Measurements from ENCODE around the gene TTC38. TPM values are rescaled to one million over a fixed set of nuclear protein-coding genes. Genes with fewer than 3 reads are reported as not detected.

TTC38 gene
- total and polyA plus RNA-seq, 5 donors from 2014 or later, result 5.1 to 10.9 (median 5.7) TPM

GRCh38 chr22:46280063-46280817 lies 12.4 kb downstream of the TTC38 start:
- Mint-ChIP-seq H3K4me1 (peaks cover 0 to 2% (median 0%) of the 10 kb centered on the region in 4 donors), H3K27me3 (no peaks in the 10 kb centered on the region), H3K4me3 (no peak overlapping the region), H3K36me3 (peaks cover 39% of the 10 kb centered on the region), H3K9me3 (peaks cover 0 to 3% (median 0%) of the 10 kb centered on the region in 7 donors), H3K27ac (no peak overlapping the region)
- no peaks in the 10 kb centered on the region for H3K27me3 ChIP-seq (ENCODE audit: control insufficient read depth, insufficient read depth, low read length)
- H3K4me3 ChIP-seq (ENCODE audit: low read depth, low read length), result no peak overlapping the region
- no peak overlapping the region for H3K27ac ChIP-seq (ENCODE audit: insufficient read depth, low read length, poor library complexity, severe bottlenecking)
- no peaks in the 10 kb centered on the region for H3K9me3 ChIP-seq (ENCODE audit: control insufficient read depth in 2 of 2, low read length in 2 of 2)
- H3K4me1 ChIP-seq (ENCODE audit: control insufficient read depth, insufficient read depth, low read length, poor library complexity, severe bottlenecking), result no peaks in the 10 kb centered on the region
- H3K36me3 ChIP-seq (ENCODE audit: control insufficient read depth, insufficient read depth, low read length), result peaks cover 24% of the 10 kb centered on the region
- ATAC-seq (ENCODE audit: low read depth in 2 of 2), result no peak
- DNase-seq, result no peak

- Histone ChIP-seq H3K9me3 (ENCODE audit: control insufficient read depth in 2 of 2, low read length in 2 of 2) (no peaks in the 10 kb centered on the region), H3K27ac (ENCODE audit: insufficient read depth, low read length, poor library complexity, severe bottlenecking) (no peak overlapping the region), H3K36me3 (ENCODE audit: control insufficient read depth, insufficient read depth, low read length) (peaks cover 22% of the 10 kb centered on the region), H3K4me3 (ENCODE audit: low read depth, low read length) (no peak overlapping the region), H3K4me1 (ENCODE audit: control insufficient read depth, insufficient read depth, low read length, poor library complexity, severe bottlenecking) (no peaks in the 10 kb centered on the region), H3K27me3 (ENCODE audit: control insufficient read depth, insufficient read depth, low read length) (no peaks in the 10 kb centered on the region)
- Mint-ChIP-seq H3K4me1 (peaks cover 0 to 2% (median 0%) of the 10 kb centered on the region in 4 donors), H3K9me3 (no peaks in the 10 kb centered on the region), H3K36me3 (peaks cover 30% of the 10 kb centered on the region), H3K27me3 (no peaks in the 10 kb centered on the region), H3K27ac (no peak overlapping the region), H3K4me3 (no peak overlapping the region)
- DNase-seq, result peak in 1 of 3 donors; percentile 18
- no peak for ATAC-seq (ENCODE audit: low read depth in 2 of 2)
Observed at GRCh38 chr22:46280999-46281623, 13.3 kb downstream of the TTC38 start.

DNA sequence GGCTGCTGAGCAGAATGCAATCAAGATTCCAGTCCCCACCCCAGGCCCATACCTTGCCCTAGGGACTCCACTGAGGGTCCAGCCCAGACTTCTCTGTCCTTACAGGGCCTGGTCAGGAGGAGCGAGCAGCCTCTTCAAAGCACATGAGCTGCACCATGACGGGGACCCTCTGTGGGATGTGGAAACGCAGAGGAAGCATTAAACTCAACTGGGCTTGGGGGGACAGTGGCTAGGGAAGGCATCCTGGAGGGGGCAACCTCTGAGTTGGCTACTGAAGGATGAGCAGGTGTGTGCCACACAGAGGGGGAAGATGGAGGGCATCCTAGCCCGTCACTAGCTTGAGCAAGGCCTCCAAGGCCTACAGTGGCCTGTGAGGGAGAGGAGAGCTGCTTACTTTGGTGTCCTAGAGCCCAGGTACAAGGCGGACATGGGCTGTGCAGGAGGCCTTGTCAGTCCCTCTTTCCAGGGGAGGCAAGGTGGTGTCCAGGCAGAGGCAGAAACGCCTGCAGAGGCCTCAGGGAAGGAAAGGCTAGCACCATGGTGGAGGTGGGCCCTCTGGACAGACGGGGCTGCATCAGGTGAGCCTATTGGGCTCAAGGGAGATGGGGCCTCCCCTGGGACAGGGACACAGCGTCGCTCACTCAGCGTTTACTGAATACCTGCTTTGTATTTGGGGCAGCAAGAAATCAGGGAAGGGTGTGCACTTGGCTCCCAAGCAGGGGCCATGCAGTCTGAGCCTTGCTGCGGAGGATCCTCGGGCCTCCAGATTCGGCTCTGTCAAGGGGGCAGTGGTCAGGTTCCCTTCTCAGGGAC lies 14.3 kb downstream of the TTC38 start:
- no peaks in the 10 kb centered on the region for H3K9me3 ChIP-seq (ENCODE audit: control insufficient read depth in 2 of 2, low read length in 2 of 2)
- Mint-ChIP-seq H3K27ac (no peak overlapping the region), H3K36me3 (peaks cover 28% of the 10 kb centered on the region), H3K4me1 (peaks cover 0 to under 1% (median 0%) of the 10 kb centered on the region in 4 donors), H3K4me3 (no peak overlapping the region), H3K9me3 (no peaks in the 10 kb centered on the region), H3K27me3 (no peaks in the 10 kb centered on the region)
- no peak overlapping the region for H3K27ac ChIP-seq (ENCODE audit: insufficient read depth, low read length, poor library complexity, severe bottlenecking)
- no peak for DNase-seq
- H3K27me3 ChIP-seq (ENCODE audit: control insufficient read depth, insufficient read depth, low read length), result no peaks in the 10 kb centered on the region
- H3K36me3 ChIP-seq (ENCODE audit: control insufficient read depth, insufficient read depth, low read length), result peaks cover 20% of the 10 kb centered on the region
- no peaks in the 10 kb centered on the region for H3K4me1 ChIP-seq (ENCODE audit: control insufficient read depth, insufficient read depth, low read length, poor library complexity, severe bottlenecking)
- no peak overlapping the region for H3K4me3 ChIP-seq (ENCODE audit: low read depth, low read length)
- no peak for ATAC-seq (ENCODE audit: low read depth in 2 of 2)

- Histone ChIP-seq H3K27me3 (ENCODE audit: control insufficient read depth, insufficient read depth, low read length) (no peaks in the 10 kb centered on the region), H3K9me3 (ENCODE audit: control insufficient read depth in 2 of 2, low read length in 2 of 2) (no peaks in the 10 kb centered on the region), H3K27ac (ENCODE audit: insufficient read depth, low read length, poor library complexity, severe bottlenecking) (no peak overlapping the region), H3K4me1 (ENCODE audit: control insufficient read depth, insufficient read depth, low read length, poor library complexity, severe bottlenecking) (peaks cover 11% of the 10 kb centered on the region), H3K36me3 (ENCODE audit: control insufficient read depth, insufficient read depth, low read length) (peaks cover 5% of the 10 kb centered on the region), H3K4me3 (ENCODE audit: low read depth, low read length) (no peak overlapping the region)
- Mint-ChIP-seq H3K36me3 (peaks cover 22% of the 10 kb centered on the region), H3K4me3 (no peak overlapping the region), H3K27ac (no peak overlapping the region), H3K9me3 (peaks cover 0 to 1% (median 0%) of the 10 kb centered on the region in 7 donors), H3K4me1 (peaks cover 0 to 15% (median 4%) of the 10 kb centered on the region in 4 donors), H3K27me3 (no peaks in the 10 kb centered on the region)
- DNase-seq (no peak), ATAC-seq (ENCODE audit: low read depth in 2 of 2) (no peak)
Observed at GRCh38 chr22:46286006-46286405, 18.2 kb downstream of the TTC38 start.

- H3K27me3 ChIP-seq (ENCODE audit: control insufficient read depth, insufficient read depth, low read length), result no peaks in the 10 kb centered on the region
- H3K4me1 ChIP-seq (ENCODE audit: control insufficient read depth, insufficient read depth, low read length, poor library complexity, severe bottlenecking), result peaks cover 11% of the 10 kb centered on the region
- H3K4me3 ChIP-seq (ENCODE audit: low read depth, low read length), result no peak overlapping the region
- ATAC-seq (ENCODE audit: low read depth in 2 of 2) (no peak), DNase-seq (no peak)
- no peaks in the 10 kb centered on the region for H3K27me3 Mint-ChIP-seq
- peaks cover 5% of the 10 kb centered on the region for H3K36me3 ChIP-seq (ENCODE audit: control insufficient read depth, insufficient read depth, low read length)
- H3K9me3 ChIP-seq (ENCODE audit: control insufficient read depth in 2 of 2, low read length in 2 of 2), result no peaks in the 10 kb centered on the region
- no peak overlapping the region for H3K27ac ChIP-seq (ENCODE audit: insufficient read depth, low read length, poor library complexity, severe bottlenecking)
- H3K4me1 Mint-ChIP-seq, result peaks cover 0 to 16% (median 4%) of the 10 kb centered on the region in 4 donors
- peaks cover 0 to 1% (median 0%) of the 10 kb centered on the region in 7 donors for H3K9me3 Mint-ChIP-seq
- H3K4me3 Mint-ChIP-seq, result no peak overlapping the region
- H3K36me3 Mint-ChIP-seq, result peaks cover 15% of the 10 kb centered on the region
- H3K27ac Mint-ChIP-seq, result peak overlapping the region in 2 of 3 donors; percentile 22 to 76
Observed at GRCh38 chr22:46286941-46287872, 19.4 kb downstream of the TTC38 start.

DNA sequence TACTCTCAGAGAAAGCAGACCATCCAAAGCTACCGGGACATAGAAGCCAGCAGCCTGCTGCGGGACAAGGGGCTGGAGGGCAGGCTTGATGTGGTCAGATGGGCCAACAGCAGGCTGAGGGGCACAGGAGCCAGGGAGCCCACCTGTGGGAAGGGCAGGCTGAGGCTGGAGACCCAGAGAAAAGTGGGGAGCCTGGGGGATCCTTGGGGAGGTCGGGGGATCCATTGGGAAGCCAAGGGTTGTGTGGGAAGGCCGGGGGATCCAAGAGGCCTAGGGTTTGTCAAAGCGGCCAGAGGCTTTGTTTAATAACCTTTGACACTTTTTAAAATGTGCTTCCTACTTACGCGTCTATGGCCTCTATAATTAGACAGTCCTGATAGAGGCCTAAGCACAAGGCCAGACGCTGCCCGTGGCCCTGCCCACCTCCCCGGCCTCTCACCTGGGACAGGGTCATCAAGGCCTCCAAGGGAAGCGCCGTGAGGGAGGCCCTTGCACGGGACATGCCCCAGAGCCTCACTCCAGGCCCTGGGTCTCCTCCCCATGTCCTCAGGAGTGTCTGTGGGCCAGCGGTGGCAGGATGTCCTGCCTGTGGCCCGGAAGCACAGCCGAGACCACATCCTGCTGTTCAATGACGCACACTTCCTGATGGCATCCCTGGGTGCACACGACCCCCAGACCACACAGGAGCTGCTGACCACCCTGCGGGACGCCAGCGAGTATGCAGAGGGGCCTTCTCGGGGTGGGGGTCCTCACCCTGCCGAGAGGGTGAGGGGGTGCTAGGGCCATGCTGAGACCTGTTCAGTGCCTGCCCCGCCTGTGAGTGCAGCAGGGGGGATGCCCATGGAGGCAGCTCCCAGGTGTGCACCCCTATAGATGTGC lies 20.3 kb downstream of the TTC38 start:
- Mint-ChIP-seq H3K36me3 (peaks cover 18% of the 10 kb centered on the region), H3K4me3 (peak overlapping the region in 1 of 4 donors; percentile 7), H3K9me3 (peaks cover 0 to 3% (median 0%) of the 10 kb centered on the region in 7 donors), H3K27me3 (no peaks in the 10 kb centered on the region), H3K4me1 (peaks cover 0 to 19% (median 4%) of the 10 kb centered on the region in 4 donors), H3K27ac (peak overlapping the region; percentile 22 to 76 (median 32))
- no peak overlapping the region for H3K27ac ChIP-seq (ENCODE audit: insufficient read depth, low read length, poor library complexity, severe bottlenecking)
- no peak overlapping the region for H3K4me3 ChIP-seq (ENCODE audit: low read depth, low read length)
- peaks cover 5% of the 10 kb centered on the region for H3K36me3 ChIP-seq (ENCODE audit: control insufficient read depth, insufficient read depth, low read length)
- no peaks in the 10 kb centered on the region for H3K27me3 ChIP-seq (ENCODE audit: control insufficient read depth, insufficient read depth, low read length)
- peak; percentile 39 to 52 for ATAC-seq (ENCODE audit: low read depth in 2 of 2)
- peaks cover 11% of the 10 kb centered on the region for H3K4me1 ChIP-seq (ENCODE audit: control insufficient read depth, insufficient read depth, low read length, poor library complexity, severe bottlenecking)
- no peaks in the 10 kb centered on the region for H3K9me3 ChIP-seq (ENCODE audit: control insufficient read depth in 2 of 2, low read length in 2 of 2)
- peak in 1 of 3 donors; percentile 71 for DNase-seq
